Middle frontal gyrus (tissue), 1 donor: Measurements from ENCODE around the gene FRAS1.
"Not testable (repeated sequence)": the region's sequence is repeated elsewhere in the genome, so short reads cannot be mapped to it uniquely, and the experiment has no call there.

ENCODE experiments used
- DNase-seq: peaks from one replicate; pipeline ENCODE4 v3.0.0-alpha.2; 2015; ENCODE audit warnings: low spot score; ENCODE audit errors: extremely low spot score

Gene FRAS1

GRCh38 chr4:78267790-78268189, 210.7 kb downstream of the FRAS1 start:
- DNase-seq, result no peak

GRCh38 chr4:78268597-78268996, 211.5 kb downstream of the FRAS1 start:
- DNase-seq, result no peak

GRCh38 chr4:78275450-78275849, 218.3 kb downstream of the FRAS1 start:
- DNase-seq, result not testable (repeated sequence)

- DNase-seq, result no peak
Measured at GRCh38 chr4:78286281-78286680, 229.2 kb downstream of the FRAS1 start.

- no peak for DNase-seq
Measured at GRCh38 chr4:78288327-78288726, 231.2 kb downstream of the FRAS1 start.

GRCh38 chr4:78291277-78291676, 234.2 kb downstream of the FRAS1 start:
- no peak for DNase-seq

GRCh38 chr4:78292341-78292740, 235.2 kb downstream of the FRAS1 start:
- DNase-seq, result no peak

- DNase-seq, result no peak
Measured at GRCh38 chr4:78292856-78293255, 235.7 kb downstream of the FRAS1 start.

GRCh38 chr4:78293348-78293747, 236.2 kb downstream of the FRAS1 start:
- no peak for DNase-seq

GRCh38 chr4:78293821-78294301, 236.7 kb downstream of the FRAS1 start:
- no peak for DNase-seq

GRCh38 chr4:78296261-78296660, 239.1 kb downstream of the FRAS1 start:
- DNase-seq, result no peak

GRCh38 chr4:78297116-78297800, 240.1 kb downstream of the FRAS1 start:
- no peak for DNase-seq

- DNase-seq, result no peak
Measured at GRCh38 chr4:78298618-78299017, 241.5 kb downstream of the FRAS1 start.

GRCh38 chr4:78299565-78299972, 242.4 kb downstream of the FRAS1 start:
- no peak for DNase-seq

GRCh38 chr4:78307263-78307662, 250.1 kb downstream of the FRAS1 start:
- not testable (repeated sequence) for DNase-seq

GRCh38 chr4:78308517-78308916, 251.4 kb downstream of the FRAS1 start:
- DNase-seq, result no peak

- no peak for DNase-seq
Measured at GRCh38 chr4:78309352-78309751, 252.2 kb downstream of the FRAS1 start.

GRCh38 chr4:78310007-78310739, 253.1 kb downstream of the FRAS1 start:
- no peak for DNase-seq

GRCh38 chr4:78310740-78311115, 253.6 kb downstream of the FRAS1 start:
- DNase-seq, result no peak

GRCh38 chr4:78311306-78311705, 254.2 kb downstream of the FRAS1 start:
- DNase-seq, result no peak

GRCh38 chr4:78312989-78313753, 256.0 kb downstream of the FRAS1 start:
- no peak for DNase-seq

GRCh38 chr4:78313754-78314120, 256.6 kb downstream of the FRAS1 start:
- DNase-seq, result no peak
